Upper lobe of left lung (tissue), 6 donors: ENCODE data around the gene KLK5. TPM values are rescaled to one million over a fixed set of nuclear protein-coding genes. Genes with fewer than 3 reads are reported as not detected.

Experiments
- ATAC-seq, 2 donors: fragments of 200-7000 bp; cut with Tn5 transposase; one replicate each; pipeline ENCODE4 v1.9.1; 2022; ENCODE audit warnings: mild to moderate bottlenecking in 2 of 2, moderate library complexity in 2 of 2; ENCODE audit not compliant: low FRiP score in 2 of 2
- DNase-seq, 2 donors: peaks; one replicate each; pipeline ENCODE4 v3.0.0-alpha.2; 2019 to 2020
- H3K27ac ChIP-seq, 4 donors: fragments of 200-600 bp; sonication (generic); one replicate each; pipeline ENCODE4 v1.5.1; 2016 to 2019
- H3K27me3 ChIP-seq, 4 donors: fragments of 200-600 bp; sonication (generic); one replicate each; pipeline ENCODE4 v1.5.1; 2017 to 2019
- H3K36me3 ChIP-seq, 4 donors: fragments of 200-600 bp; sonication (generic); one replicate each; pipeline ENCODE4 v1.5.1; 2016 to 2019
- H3K4me1 ChIP-seq, 4 donors: fragments of 200-600 bp; sonication (generic); one replicate each; pipeline ENCODE4 v1.5.1; 2018 to 2019
- H3K4me3 ChIP-seq, 4 donors: fragments of 200-600 bp; sonication (generic); one replicate each; pipeline ENCODE4 v1.5.1; 2017 to 2019; ENCODE audit warnings: mild to moderate bottlenecking in 2 of 4, moderate library complexity in 1 of 4
- H3K9me3 ChIP-seq, 4 donors: fragments of 200-600 bp; sonication (generic); one replicate each; pipeline ENCODE4 v1.5.1; 2018 to 2019
- CTCF ChIP-seq, 6 experiments: fragments of 450-650 bp in 4 of 6; fragments of 200-600 bp in 2 of 6; sonication (generic) in 2 of 6; IDR thresholded peaks; one replicate each; pipeline ENCODE4 v1.5.1; 2016 to 2019; ENCODE audit warnings: antibody characterized with exemption in 6 of 6
- EP300 ChIP-seq, 4 donors: sonication (generic); formaldehyde crosslinking; IDR thresholded peaks; one replicate each; pipeline ENCODE4 v1.5.1; 2017; ENCODE audit warnings: antibody characterized with exemption in 4 of 4, control low read depth in 2 of 4
- POLR2A ChIP-seq, 4 donors: fragments of 450-650 bp; IDR thresholded peaks; one replicate each; pipeline ENCODE4 v1.5.1; 2016 to 2017; ENCODE audit warnings: antibody characterized with exemption in 4 of 4, mild to moderate bottlenecking in 2 of 4
- POLR2AphosphoS5 ChIP-seq, 2 donors: sonication (generic); formaldehyde crosslinking; IDR thresholded peaks; one replicate each; pipeline ENCODE4 v1.5.1; 2017; ENCODE audit warnings: antibody characterized with exemption in 2 of 2
- WGBS, 2 donors: methylation state at CpG; one replicate each; pipeline ENCODE4 v1.1.5; 2017 to 2018; 5-methylcytosine and 5-hydroxymethylcytosine counted together
- total RNA-seq, 6 donors: library from RNA; depleted of rRNA in 4 of 6; stranded (reverse); fragments of >200 nt in 4 of 6; gene quantifications; one replicate each; pipeline versions ENCODE4 v1.1.0 to v1.2.1, GENCODE V29; 2016 to 2021
- donor health status: DM: no; HTN: no; CAD: no; lungs with moderate emphysema.
- donor health status: DM: no; HTN: yes; CAD: no; lungs with severe emphysema.

KLK5 gene
- total RNA-seq, 6 donors from 2014 or later: 0.74 TPM; not detected in 5

DNA sequence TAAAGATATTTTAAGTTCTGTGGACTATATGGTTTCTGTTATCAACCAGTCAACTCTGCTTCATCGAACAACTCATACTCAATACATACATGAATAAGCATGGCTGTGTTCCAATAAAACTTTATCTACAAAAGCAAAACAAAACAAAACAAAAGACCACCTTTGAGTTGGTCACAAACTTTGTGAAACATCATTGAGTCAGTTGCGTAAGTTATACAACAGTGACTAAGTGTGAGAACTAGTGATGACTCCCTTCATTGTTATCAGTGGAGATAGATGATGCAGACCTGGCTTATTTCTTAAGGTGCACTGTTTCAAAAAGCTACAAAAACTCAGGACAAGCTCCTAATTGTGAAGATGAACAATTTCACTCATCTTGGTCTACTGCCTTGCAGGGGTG is 27.1 kb downstream of the KLK5 start:
- no peak for DNase-seq
- no peaks in the 10 kb centered on the region for H3K27me3 ChIP-seq
- no peak for ATAC-seq
- H3K4me3 ChIP-seq: no peak overlapping the region
- WGBS, 2 donors: 88 to 93% methylated on average over 2 of the region's 2 CpGs
- H3K9me3 ChIP-seq: no peaks in the 10 kb centered on the region
- H3K4me1 ChIP-seq: peaks cover 0 to 5% (median 0%) of the 10 kb centered on the region in 4 donors
- H3K27ac ChIP-seq: no peak overlapping the region
- TF ChIP-seq POLR2AphosphoS5 (IDR thresholded peaks at IDR 0.05) (no peak), CTCF (IDR thresholded peaks at IDR 0.05) (no peak), POLR2A (IDR thresholded peaks at IDR 0.05) (no peak), EP300 (IDR thresholded peaks at IDR 0.05) (no peak)
- no peaks in the 10 kb centered on the region for H3K36me3 ChIP-seq

DNA sequence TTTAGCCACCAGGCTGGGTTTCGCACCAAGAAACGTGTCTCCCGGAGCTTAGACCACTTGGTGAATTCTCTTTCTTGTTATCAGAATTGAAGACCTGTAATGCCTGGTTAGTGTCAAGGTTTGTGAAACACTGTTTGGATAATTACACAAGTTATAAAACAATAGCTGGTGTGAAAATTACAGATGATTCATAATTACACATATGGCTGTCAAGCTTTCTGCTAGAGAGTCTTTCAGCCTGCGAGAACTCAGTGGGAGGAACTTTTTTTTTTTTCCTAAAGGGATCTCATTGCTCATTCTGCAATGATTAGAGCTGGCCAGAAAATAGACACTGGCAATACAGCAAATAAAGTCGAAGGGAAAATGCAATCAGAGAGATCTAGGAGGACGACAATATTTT is 28.3 kb downstream of the KLK5 start:
- Histone ChIP-seq H3K9me3 (no peaks in the 10 kb centered on the region), H3K4me3 (no peak overlapping the region), H3K27ac (no peak overlapping the region), H3K4me1 (peaks cover 0 to 5% (median 0%) of the 10 kb centered on the region in 4 donors), H3K36me3 (no peaks in the 10 kb centered on the region), H3K27me3 (no peaks in the 10 kb centered on the region)
- WGBS, 2 donors: 63 to 72% methylated on average over 6 of the region's 6 CpGs
- DNase-seq (no peak), ATAC-seq (no peak)
- no peak for TF ChIP-seq POLR2A (IDR thresholded peaks at IDR 0.05)
- TF ChIP-seq EP300 (IDR thresholded peaks at IDR 0.05): no peak
- no peak for TF ChIP-seq POLR2AphosphoS5 (IDR thresholded peaks at IDR 0.05)

GRCh38 chr19:50922317-50922853 is 30.5 kb downstream of the KLK5 start:
- TF ChIP-seq POLR2AphosphoS5 (IDR thresholded peaks at IDR 0.05) (no peak), POLR2A (IDR thresholded peaks at IDR 0.05) (no peak), CTCF (IDR thresholded peaks at IDR 0.05) (peak; percentile 70 to 80 (median 78)), EP300 (IDR thresholded peaks at IDR 0.05) (no peak)
- DNase-seq: peak; percentile 51 to 68
- Histone ChIP-seq H3K4me3 (no peak overlapping the region), H3K9me3 (no peaks in the 10 kb centered on the region), H3K27ac (no peak overlapping the region), H3K27me3 (no peaks in the 10 kb centered on the region), H3K4me1 (peaks cover 0 to 5% (median 0%) of the 10 kb centered on the region in 4 donors), H3K36me3 (no peaks in the 10 kb centered on the region)
- 10 to 39% methylated on average over 10 to 16 of the region's 21 CpGs for WGBS, 2 donors
- ATAC-seq: peak; percentile 92 to 94

GRCh38 chr19:50921426-50922316 is 31.2 kb downstream of the KLK5 start:
- no peak for TF ChIP-seq POLR2A (IDR thresholded peaks at IDR 0.05)
- no peak for TF ChIP-seq POLR2AphosphoS5 (IDR thresholded peaks at IDR 0.05)
- no peak for TF ChIP-seq EP300 (IDR thresholded peaks at IDR 0.05)
- no peak for TF ChIP-seq CTCF (IDR thresholded peaks at IDR 0.05)
- Histone ChIP-seq H3K27me3 (no peaks in the 10 kb centered on the region), H3K4me1 (peaks cover 0 to 5% (median 0%) of the 10 kb centered on the region in 4 donors), H3K4me3 (no peak overlapping the region), H3K36me3 (no peaks in the 10 kb centered on the region), H3K9me3 (no peaks in the 10 kb centered on the region), H3K27ac (no peak overlapping the region)
- DNase-seq (no peak), ATAC-seq (no peak)
- 5 to 7% methylated on average over 12 of the region's 12 CpGs for WGBS, 2 donors

DNA sequence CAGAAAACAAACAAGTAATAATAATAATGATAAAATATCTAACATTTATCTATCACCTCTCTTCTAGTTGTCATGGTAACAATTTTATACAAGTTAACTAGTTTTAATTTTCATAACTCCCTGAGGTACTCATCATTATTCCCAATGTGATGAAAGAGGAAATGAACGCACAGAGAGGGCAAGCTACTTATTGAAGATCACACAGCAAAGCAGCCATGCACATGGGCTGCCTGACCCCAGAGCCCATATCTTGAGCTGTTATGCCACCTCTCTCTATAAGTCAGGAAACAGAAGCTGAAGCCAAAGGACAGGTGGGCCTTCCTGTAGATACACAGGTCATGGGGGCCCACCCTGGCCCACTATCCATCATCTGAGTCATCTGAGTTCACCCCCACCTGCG is 36.8 kb downstream of the KLK5 start:
- no peaks in the 10 kb centered on the region for H3K4me1 ChIP-seq
- TF ChIP-seq CTCF (IDR thresholded peaks at IDR 0.05): no peak
- no peak for TF ChIP-seq POLR2AphosphoS5 (IDR thresholded peaks at IDR 0.05)
- no peak for TF ChIP-seq EP300 (IDR thresholded peaks at IDR 0.05)
- no peak for TF ChIP-seq POLR2A (IDR thresholded peaks at IDR 0.05)
- WGBS, 2 donors: 75 to 76% methylated on average over 2 of the region's 2 CpGs
- H3K9me3 ChIP-seq: no peaks in the 10 kb centered on the region
- H3K27me3 ChIP-seq: peaks cover 0 to 10% (median 2%) of the 10 kb centered on the region in 4 donors
- no peaks in the 10 kb centered on the region for H3K36me3 ChIP-seq
- no peak overlapping the region for H3K27ac ChIP-seq
- H3K4me3 ChIP-seq: no peak overlapping the region
- DNase-seq: no peak
- ATAC-seq: no peak
